ENCODE measurements around the gene MAP7. TPM values are rescaled to one million over a fixed set of nuclear protein-coding genes. Genes with fewer than 3 reads are reported as not detected.
A peak's percentile ranks its signal among the peaks of the same experiment; 100 is the strongest.

The MAP7 gene
- total RNA-seq, 1 donor: 1.4 TPM

GRCh38 chr6:136532030-136532429 is 18.2 kb downstream of the MAP7 start:
- Histone ChIP-seq H3K36me3 (ENCODE audit: insufficient read depth, low read length) (no peaks in the 10 kb centered on the region), H2AFZ (ENCODE audit: low read length) (no peak overlapping the region), H3K4me2 (ENCODE audit: insufficient read depth, low read length) (no peak overlapping the region), H4K20me1 (ENCODE audit: insufficient read depth, low read length) (no peaks in the 10 kb centered on the region), H3K27me3 (ENCODE audit: insufficient read depth, low read length) (peaks cover 16% of the 10 kb centered on the region), H3K4me3 (ENCODE audit: insufficient read depth, low read length) (no peak overlapping the region), H3K4me1 (ENCODE audit: insufficient read depth, low read length) (no peaks in the 10 kb centered on the region), H3K27ac (ENCODE audit: low read depth, low read length) (no peak overlapping the region), H3K79me2 (ENCODE audit: insufficient read depth, low read length) (no peaks in the 10 kb centered on the region), H3K9me3 (ENCODE audit: low read depth, low read length) (no peaks in the 10 kb centered on the region)
- no peak for TF ChIP-seq CTCF (IDR thresholded peaks at IDR 0.05; ENCODE audit: extremely low read depth, low read depth, low read length)
- DNase-seq (ENCODE audit: insufficient read length, low spot score, missing footprints): no peak

- no peak overlapping the region for H3K4me3 ChIP-seq (ENCODE audit: insufficient read depth, low read length)
- DNase-seq (ENCODE audit: insufficient read length, low spot score, missing footprints): peak; percentile 58
- H3K4me2 ChIP-seq (ENCODE audit: insufficient read depth, low read length): no peak overlapping the region
- H3K79me2 ChIP-seq (ENCODE audit: insufficient read depth, low read length): no peaks in the 10 kb centered on the region
- no peaks in the 10 kb centered on the region for H3K4me1 ChIP-seq (ENCODE audit: insufficient read depth, low read length)
- no peaks in the 10 kb centered on the region for H3K9me3 ChIP-seq (ENCODE audit: low read depth, low read length)
- no peaks in the 10 kb centered on the region for H3K36me3 ChIP-seq (ENCODE audit: insufficient read depth, low read length)
- no peak for TF ChIP-seq CTCF (IDR thresholded peaks at IDR 0.05; ENCODE audit: extremely low read depth, low read depth, low read length)
- peaks cover 22% of the 10 kb centered on the region for H3K27me3 ChIP-seq (ENCODE audit: insufficient read depth, low read length)
- no peak overlapping the region for H3K27ac ChIP-seq (ENCODE audit: low read depth, low read length)
- H2AFZ ChIP-seq (ENCODE audit: low read length): no peak overlapping the region
- H4K20me1 ChIP-seq (ENCODE audit: insufficient read depth, low read length): no peaks in the 10 kb centered on the region
These were observed 20.5 kb downstream of the MAP7 start for GRCh38 chr6:136529710-136530109.

- no peaks in the 10 kb centered on the region for H3K4me1 ChIP-seq (ENCODE audit: insufficient read depth, low read length)
- H3K9me3 ChIP-seq (ENCODE audit: low read depth, low read length): no peaks in the 10 kb centered on the region
- DNase-seq (ENCODE audit: insufficient read length, low spot score, missing footprints): no peak
- no peaks in the 10 kb centered on the region for H4K20me1 ChIP-seq (ENCODE audit: insufficient read depth, low read length)
- H3K27me3 ChIP-seq (ENCODE audit: insufficient read depth, low read length): peaks cover 21% of the 10 kb centered on the region
- H3K36me3 ChIP-seq (ENCODE audit: insufficient read depth, low read length): no peaks in the 10 kb centered on the region
- H3K4me3 ChIP-seq (ENCODE audit: insufficient read depth, low read length): no peak overlapping the region
- no peak for TF ChIP-seq CTCF (IDR thresholded peaks at IDR 0.05; ENCODE audit: extremely low read depth, low read depth, low read length)
- H3K79me2 ChIP-seq (ENCODE audit: insufficient read depth, low read length): no peaks in the 10 kb centered on the region
- H2AFZ ChIP-seq (ENCODE audit: low read length): no peak overlapping the region
- H3K27ac ChIP-seq (ENCODE audit: low read depth, low read length): no peak overlapping the region
- no peak overlapping the region for H3K4me2 ChIP-seq (ENCODE audit: insufficient read depth, low read length)
These were observed 21.7 kb downstream of the MAP7 start for GRCh38 chr6:136528477-136528876.

GRCh38 chr6:136527831-136528230 is 22.4 kb downstream of the MAP7 start:
- H3K27ac ChIP-seq (ENCODE audit: low read depth, low read length): no peak overlapping the region
- H3K27me3 ChIP-seq (ENCODE audit: insufficient read depth, low read length): peaks cover 16% of the 10 kb centered on the region
- H3K4me1 ChIP-seq (ENCODE audit: insufficient read depth, low read length): no peaks in the 10 kb centered on the region
- no peak overlapping the region for H3K4me2 ChIP-seq (ENCODE audit: insufficient read depth, low read length)
- no peaks in the 10 kb centered on the region for H3K9me3 ChIP-seq (ENCODE audit: low read depth, low read length)
- peak; percentile 46 for DNase-seq (ENCODE audit: insufficient read length, low spot score, missing footprints)
- no peak overlapping the region for H2AFZ ChIP-seq (ENCODE audit: low read length)
- H3K36me3 ChIP-seq (ENCODE audit: insufficient read depth, low read length): no peaks in the 10 kb centered on the region
- H3K4me3 ChIP-seq (ENCODE audit: insufficient read depth, low read length): no peak overlapping the region
- H4K20me1 ChIP-seq (ENCODE audit: insufficient read depth, low read length): no peaks in the 10 kb centered on the region
- H3K79me2 ChIP-seq (ENCODE audit: insufficient read depth, low read length): no peaks in the 10 kb centered on the region
- TF ChIP-seq CTCF (IDR thresholded peaks at IDR 0.05; ENCODE audit: extremely low read depth, low read depth, low read length): no peak

All from osteoblast (primary cell).